Parathyroid adenoma (tissue), 2 donors: ENCODE results near the gene OR2M5.

Experiments
- H2AFZ ChIP-seq: fragments of 300-600 bp; sonication (generic); one replicate; pipeline ENCODE4 v1.7.0; 2017; ENCODE audit warnings: antibody characterized with exemption, mild to moderate bottlenecking
- H3K27ac ChIP-seq: fragments of 300-600 bp; sonication (generic); one replicate; pipeline ENCODE4 v1.7.0; 2017
- H3K27me3 ChIP-seq: fragments of 300-600 bp; sonication (generic); one replicate; pipeline ENCODE4 v1.7.0; 2017; ENCODE audit warnings: low read length; ENCODE audit not compliant: control insufficient read depth, insufficient read depth
- H3K36me3 ChIP-seq: fragments of 300-600 bp; sonication (generic); one replicate; pipeline ENCODE4 v1.7.0; 2017; ENCODE audit warnings: low read length; ENCODE audit not compliant: control insufficient read depth, insufficient read depth
- H3K4me1 ChIP-seq: fragments of 300-600 bp; sonication (generic); one replicate; pipeline ENCODE4 v1.7.0; 2017; ENCODE audit warnings: control low read depth
- H3K4me2 ChIP-seq: fragments of 300-600 bp; sonication (generic); one replicate; pipeline ENCODE4 v1.7.0; 2017; ENCODE audit warnings: low read length
- H3K4me3 ChIP-seq: fragments of 300-600 bp; sonication (generic); one replicate; pipeline ENCODE4 v1.7.0; 2017; ENCODE audit warnings: low read depth, low read length
- H3K79me2 ChIP-seq: fragments of 300-600 bp; sonication (generic); one replicate; pipeline ENCODE4 v1.7.0; 2017; ENCODE audit warnings: control low read depth
- H3K9ac ChIP-seq: fragments of 300-600 bp; sonication (generic); one replicate; pipeline ENCODE4 v1.7.0; 2017; ENCODE audit warnings: mild to moderate bottlenecking
- H3K9me3 ChIP-seq: fragments of 300-600 bp; sonication (generic); one replicate; pipeline ENCODE4 v1.7.0; 2017; ENCODE audit warnings: low read length; ENCODE audit not compliant: control insufficient read depth
- CTCF ChIP-seq: fragments of 300-600 bp; sonication (generic); IDR thresholded peaks from one replicate; pipeline ENCODE4 v1.7.0; 2017; ENCODE audit warnings: antibody characterized with exemption, mild to moderate bottlenecking
- donor health status: primary hyperparathyroidism.

The OR2M5 gene

GRCh38 chr1:248152056-248152827, 7.3 kb downstream of the OR2M5 start:
- H3K27ac ChIP-seq: no peak overlapping the region
- H3K4me2 ChIP-seq: no peak overlapping the region
- TF ChIP-seq CTCF: no peak
- H3K9me3 ChIP-seq: no peaks in the 10 kb centered on the region
- no peaks in the 10 kb centered on the region for H3K36me3 ChIP-seq
- H3K4me1 ChIP-seq: no peaks in the 10 kb centered on the region
- no peaks in the 10 kb centered on the region for H3K79me2 ChIP-seq
- H2AFZ ChIP-seq: no peak overlapping the region
- H3K27me3 ChIP-seq: no peaks in the 10 kb centered on the region
- H3K4me3 ChIP-seq: no peak overlapping the region
- H3K9ac ChIP-seq: no peak overlapping the region

DNA sequence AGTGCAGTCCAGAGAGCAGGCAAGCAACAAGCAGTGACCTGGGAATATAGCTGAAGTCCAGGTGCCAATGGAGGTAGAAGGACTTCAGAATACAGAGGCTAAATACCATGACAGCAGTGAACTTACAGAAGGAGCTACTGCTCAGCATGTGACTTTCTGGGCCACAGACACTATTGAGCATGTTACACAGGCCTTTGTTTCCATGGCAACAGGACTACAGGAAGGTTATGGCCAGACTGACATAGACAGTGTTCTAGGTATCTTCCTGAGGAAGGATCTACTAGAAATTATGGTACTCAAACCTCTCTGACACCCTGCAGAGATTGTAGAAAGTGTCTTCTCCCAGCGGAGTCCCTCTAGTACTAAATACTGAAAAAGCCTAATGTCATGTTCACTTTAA, 11.0 kb downstream of the OR2M5 start:
- Histone ChIP-seq H3K27me3 (no peaks in the 10 kb centered on the region), H3K9me3 (no peaks in the 10 kb centered on the region), H3K9ac (no peak overlapping the region), H2AFZ (no peak overlapping the region), H3K4me1 (no peaks in the 10 kb centered on the region), H3K4me3 (no peak overlapping the region), H3K4me2 (no peak overlapping the region), H3K27ac (no peak overlapping the region), H3K79me2 (no peaks in the 10 kb centered on the region), H3K36me3 (no peaks in the 10 kb centered on the region)
- TF ChIP-seq CTCF: no peak

DNA sequence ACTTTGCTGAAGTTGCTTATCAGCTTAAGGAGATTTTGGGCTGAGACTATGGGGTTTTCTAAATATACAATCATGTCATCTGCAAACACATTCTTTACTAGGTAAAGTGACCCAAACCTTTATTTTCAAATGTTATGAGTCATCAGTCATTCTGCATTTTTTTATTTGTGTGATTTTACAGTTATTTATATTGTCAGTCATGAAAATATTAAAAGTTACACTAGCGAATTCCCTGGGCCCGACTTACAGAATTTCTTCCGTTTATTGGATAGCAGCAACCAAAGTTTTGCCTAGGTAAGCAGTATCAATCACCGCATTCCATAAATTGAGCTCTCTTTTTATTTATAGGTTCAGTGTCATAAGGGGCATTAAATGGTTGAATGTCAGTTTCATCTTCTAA, 13.8 kb downstream of the OR2M5 start:
- no peak for TF ChIP-seq CTCF
- no peaks in the 10 kb centered on the region for H3K27me3 ChIP-seq
- no peaks in the 10 kb centered on the region for H3K9me3 ChIP-seq
- H3K4me2 ChIP-seq: no peak overlapping the region
- no peak overlapping the region for H2AFZ ChIP-seq
- no peak overlapping the region for H3K4me3 ChIP-seq
- H3K9ac ChIP-seq: no peak overlapping the region
- no peaks in the 10 kb centered on the region for H3K36me3 ChIP-seq
- H3K27ac ChIP-seq: no peak overlapping the region
- no peaks in the 10 kb centered on the region for H3K79me2 ChIP-seq
- H3K4me1 ChIP-seq: no peaks in the 10 kb centered on the region

- Histone ChIP-seq H3K4me1 (no peaks in the 10 kb centered on the region), H3K79me2 (no peaks in the 10 kb centered on the region), H3K36me3 (no peaks in the 10 kb centered on the region), H3K27ac (no peak overlapping the region), H2AFZ (no peak overlapping the region), H3K27me3 (no peaks in the 10 kb centered on the region), H3K4me3 (no peak overlapping the region), H3K4me2 (no peak overlapping the region), H3K9ac (no peak overlapping the region), H3K9me3 (no peaks in the 10 kb centered on the region)
- TF ChIP-seq CTCF: no peak
Measured at GRCh38 chr1:248164031-248164430, 19.1 kb downstream of the OR2M5 start.

DNA sequence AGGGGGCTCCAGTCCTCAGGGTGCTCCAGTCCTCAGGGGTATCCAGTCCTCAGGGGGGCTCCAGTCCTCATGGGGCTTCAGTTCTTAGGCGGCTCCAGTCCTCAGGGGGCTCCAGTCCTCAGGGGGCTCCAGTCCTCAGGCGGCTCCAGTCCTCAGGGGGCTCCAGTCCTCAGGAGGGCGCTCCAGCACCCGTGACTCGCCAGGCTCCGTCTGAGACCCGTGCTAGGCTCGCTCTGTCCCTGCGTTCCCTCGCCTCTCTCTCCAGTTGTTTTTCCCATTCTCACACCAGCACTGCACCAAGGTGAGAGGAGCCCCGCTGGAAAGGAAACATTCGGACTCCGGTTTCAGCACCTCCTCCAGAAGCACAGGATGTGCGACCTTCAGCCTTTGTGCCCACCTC, 20.2 kb downstream of the OR2M5 start:
- no peaks in the 10 kb centered on the region for H3K79me2 ChIP-seq
- no peaks in the 10 kb centered on the region for H3K9me3 ChIP-seq
- no peak overlapping the region for H3K4me2 ChIP-seq
- no peak overlapping the region for H3K27ac ChIP-seq
- H3K4me1 ChIP-seq: no peaks in the 10 kb centered on the region
- no peak overlapping the region for H3K9ac ChIP-seq
- H3K4me3 ChIP-seq: no peak overlapping the region
- no peak overlapping the region for H2AFZ ChIP-seq
- H3K27me3 ChIP-seq: no peaks in the 10 kb centered on the region
- TF ChIP-seq CTCF: no peak
- no peaks in the 10 kb centered on the region for H3K36me3 ChIP-seq
